GM21786 (cell line): ENCODE results near the gene SCIN.

ENCODE experiments used
- ATAC-seq: cut with Tn5 transposase; IDR thresholded peaks from one replicate; pipeline ENCODE4 v1.9.1; 2021; ENCODE audit not compliant: unreplicated experiment

SCIN gene

DNA sequence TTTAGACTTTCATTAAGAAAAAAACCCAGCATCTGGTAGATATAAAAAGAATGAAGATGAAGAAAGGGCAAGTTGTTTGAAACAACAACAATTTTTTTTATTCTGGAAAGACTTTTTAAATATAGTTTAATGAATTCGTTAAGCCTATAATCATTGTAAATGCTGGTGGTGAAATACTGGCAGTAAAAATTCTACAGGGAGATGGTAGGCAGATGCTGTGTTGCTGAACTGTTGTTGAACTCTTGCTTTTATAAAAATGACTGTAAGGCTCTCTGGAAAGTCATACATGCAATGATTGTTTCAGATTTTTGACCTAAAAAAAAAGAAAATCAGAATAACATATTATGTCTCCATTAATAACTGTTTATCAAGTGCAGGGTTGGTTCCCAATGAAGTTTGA is 39.0 kb downstream of the SCIN start:
- no peak for ATAC-seq

GRCh38 chr7:12610899-12611298 is 40.4 kb downstream of the SCIN start:
- ATAC-seq: no peak

GRCh38 chr7:12612622-12613021 is 42.1 kb downstream of the SCIN start:
- ATAC-seq: no peak

- no peak for ATAC-seq
These were observed 49.0 kb downstream of the SCIN start for GRCh38 chr7:12619461-12620069.

GRCh38 chr7:12620371-12620770 is 49.9 kb downstream of the SCIN start:
- no peak for ATAC-seq

DNA sequence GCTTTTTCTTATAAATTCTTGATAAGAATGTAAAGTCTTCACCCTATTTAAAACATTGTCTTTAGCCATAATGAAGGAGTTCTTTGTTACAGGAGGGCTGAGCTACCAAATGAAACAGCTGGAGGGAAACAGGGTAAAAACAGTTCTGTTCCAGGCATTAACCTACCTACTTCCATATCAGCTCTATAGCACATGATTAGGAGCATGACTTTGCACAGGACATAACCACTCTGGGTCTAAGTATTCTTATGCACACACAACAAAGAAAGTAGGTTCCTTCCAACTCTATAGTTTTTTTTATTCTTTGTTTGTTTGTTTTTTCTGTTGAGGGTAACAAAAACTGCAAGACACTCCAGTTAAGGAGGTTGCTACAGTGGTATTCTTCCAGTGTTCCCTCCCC is 52.7 kb downstream of the SCIN start:
- ATAC-seq: no peak

GRCh38 chr7:12623885-12624498 is 53.5 kb downstream of the SCIN start:
- no peak for ATAC-seq

- ATAC-seq: no peak
These were observed 55.3 kb downstream of the SCIN start for GRCh38 chr7:12625836-12626235.

GRCh38 chr7:12629816-12630512 is 59.4 kb downstream of the SCIN start:
- no peak for ATAC-seq

- no peak for ATAC-seq
These were observed 59.9 kb downstream of the SCIN start for GRCh38 chr7:12630513-12630819.

DNA sequence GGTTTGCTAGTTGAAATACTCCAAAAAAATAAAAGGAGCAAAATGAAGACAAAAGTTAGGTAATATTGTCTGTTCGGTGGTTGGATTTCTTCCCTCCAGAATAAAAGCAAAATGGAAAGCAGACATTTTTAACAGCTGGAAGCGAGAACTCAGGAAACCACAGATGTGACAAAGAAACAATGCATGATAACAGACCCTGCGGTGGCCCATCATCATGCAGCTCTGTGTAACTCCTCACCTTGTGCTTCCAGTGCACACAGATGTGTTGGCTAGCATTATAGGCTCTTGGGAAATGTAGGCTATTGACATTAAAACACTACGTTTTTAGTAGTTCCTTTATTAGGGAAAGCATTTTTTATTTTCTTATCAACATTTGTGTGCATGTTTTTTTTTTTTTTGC is 63.1 kb downstream of the SCIN start:
- no peak for ATAC-seq

GRCh38 chr7:12635830-12636229 is 65.3 kb downstream of the SCIN start:
- ATAC-seq: peak; percentile 85

- no peak for ATAC-seq
These were observed 66.8 kb downstream of the SCIN start for GRCh38 chr7:12637328-12637727.

DNA sequence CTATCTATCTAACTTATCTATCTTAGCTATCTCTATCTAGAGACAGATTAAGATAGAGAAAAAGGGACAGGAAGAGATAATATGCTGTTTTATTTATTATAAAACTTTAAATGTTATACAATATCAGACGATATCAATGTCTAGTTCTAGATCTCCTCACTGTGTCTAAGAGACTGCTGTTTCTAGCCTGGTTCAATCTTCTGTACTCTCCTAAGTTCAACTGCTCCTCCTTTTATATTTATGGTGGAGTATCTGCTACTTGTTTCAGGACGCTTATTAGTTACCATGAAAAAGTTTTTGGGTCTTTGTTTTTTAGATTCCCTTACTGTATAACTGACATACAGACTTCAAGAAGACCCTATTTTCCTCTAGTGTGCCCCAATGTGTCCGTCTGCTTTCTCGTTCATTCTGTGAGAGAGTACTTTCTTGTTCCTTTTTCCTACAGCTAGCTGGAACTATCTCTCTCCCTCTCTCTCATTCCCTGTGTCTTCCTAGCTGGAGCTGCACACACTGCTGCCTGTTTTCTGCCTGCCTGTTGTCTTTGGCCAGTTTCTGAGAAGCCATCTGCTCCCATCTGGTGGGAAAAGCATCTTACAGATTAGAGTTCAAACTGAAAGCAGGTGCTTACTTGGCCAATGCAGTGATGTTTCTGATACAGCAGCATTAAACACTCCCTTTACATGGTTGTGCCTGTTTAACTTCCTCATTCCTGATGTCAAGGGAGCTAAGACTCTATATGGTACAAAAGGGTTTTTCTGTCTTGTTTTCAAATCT is 67.5 kb downstream of the SCIN start:
- ATAC-seq: peak; percentile 43

DNA sequence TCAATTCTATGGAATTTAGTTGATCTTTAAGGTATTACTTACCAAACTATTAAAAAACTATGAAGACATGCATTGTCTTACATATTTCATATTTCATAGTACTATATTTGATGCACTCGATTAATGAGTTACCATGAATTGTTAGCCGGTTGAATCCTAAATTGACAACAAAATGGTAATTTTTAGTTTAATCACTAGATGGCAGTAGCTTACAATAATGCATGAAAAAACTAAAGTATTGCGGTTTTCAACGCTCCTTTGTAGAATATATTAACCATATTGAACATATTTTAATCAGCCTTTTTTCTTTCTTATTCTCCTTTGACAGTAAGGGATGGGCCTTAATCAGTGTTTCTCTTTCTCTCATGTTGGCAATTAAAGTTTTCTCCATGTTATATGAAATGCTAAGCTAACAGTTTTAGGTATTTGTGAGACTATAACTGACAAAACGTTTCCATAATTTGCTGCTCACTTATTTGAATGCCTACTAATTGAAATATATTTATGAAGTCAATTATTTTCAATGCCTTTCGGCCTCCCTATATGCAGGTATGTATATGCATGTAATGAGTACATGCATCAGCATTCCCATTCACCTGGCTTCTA is 68.4 kb downstream of the SCIN start:
- no peak for ATAC-seq

- ATAC-seq: no peak
These were observed 70.0 kb downstream of the SCIN start for GRCh38 chr7:12640299-12641096.

GRCh38 chr7:12641196-12641595 is 70.7 kb downstream of the SCIN start:
- no peak for ATAC-seq

DNA sequence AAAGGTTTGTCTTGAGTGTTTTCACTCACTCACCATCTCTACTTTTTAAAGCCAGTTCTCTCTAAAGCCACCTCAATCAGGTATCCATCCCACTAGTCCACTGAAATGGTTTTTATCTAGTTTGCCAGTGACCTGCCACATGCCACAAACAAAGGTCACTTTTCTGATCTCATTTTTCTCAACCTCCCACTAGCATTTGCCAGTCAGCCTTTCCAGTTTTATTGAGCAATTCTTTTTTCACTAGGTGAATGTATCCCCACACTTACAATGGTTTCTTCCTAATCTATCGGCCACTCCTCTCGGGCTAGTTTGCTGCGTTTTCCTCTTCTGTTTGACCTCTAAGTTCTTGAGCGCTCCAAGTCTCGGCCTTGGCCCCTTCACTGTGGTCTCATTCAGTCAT is 72.0 kb downstream of the SCIN start:
- ATAC-seq: no peak

DNA sequence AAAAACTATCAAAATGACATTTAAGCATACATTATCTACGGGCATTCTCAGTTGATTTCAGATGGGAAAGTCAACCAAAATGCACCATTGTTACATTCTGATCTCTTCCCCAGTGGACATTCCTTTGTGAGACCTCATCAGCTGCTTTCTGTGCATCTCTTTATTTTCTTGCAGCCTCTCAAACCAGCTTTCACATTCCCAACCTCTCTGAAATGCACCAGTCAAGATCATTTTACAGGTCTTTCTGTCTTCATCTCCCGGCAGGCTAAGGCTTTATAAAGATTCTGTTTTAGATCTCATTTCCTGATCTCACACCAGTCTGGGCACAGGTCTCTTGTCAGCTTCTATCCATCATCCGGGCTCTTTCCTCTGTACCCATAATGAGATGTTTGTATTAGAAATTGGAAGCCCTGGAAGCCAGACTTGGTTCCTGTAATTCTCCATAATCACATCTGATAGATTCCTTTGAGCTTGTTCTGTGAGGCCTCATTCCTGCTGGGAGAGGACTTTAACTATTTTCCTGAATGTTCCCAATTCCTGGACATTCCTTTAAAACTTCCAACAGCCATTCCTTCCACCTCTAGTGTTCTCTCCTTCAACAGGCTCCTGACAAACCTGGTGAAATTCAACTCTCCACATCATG is 72.6 kb downstream of the SCIN start:
- ATAC-seq: no peak

- peak; percentile 67 for ATAC-seq
These were observed 73.1 kb downstream of the SCIN start for GRCh38 chr7:12643644-12644043.
